GM12864 (cell line): ENCODE results near the gene KLF5.

Source experiments
- DNase-seq: peaks from one replicate; pipeline ENCODE4 v3.0.0-alpha.2; 2011; ENCODE audit warnings: low read depth
- H3K4me3 ChIP-seq: 2 replicates; pipeline ENCODE4 v1.5.1; 2011; ENCODE audit warnings: mild to moderate bottlenecking, low read depth, low read length, control low read depth
- CTCF ChIP-seq: IDR thresholded peaks from 2 replicates; pipeline ENCODE4 v1.5.1; 2011; ENCODE audit warnings: low read depth, mild to moderate bottlenecking, moderate library complexity, low read length, control low read depth, inconsistent platforms; ENCODE audit errors: missing control alignments

The KLF5 gene

GRCh38 chr13:73082471-73082870, 23.7 kb downstream of the KLF5 start:
- no peak for TF ChIP-seq CTCF
- no peak for DNase-seq
- H3K4me3 ChIP-seq = no peak overlapping the region

DNA sequence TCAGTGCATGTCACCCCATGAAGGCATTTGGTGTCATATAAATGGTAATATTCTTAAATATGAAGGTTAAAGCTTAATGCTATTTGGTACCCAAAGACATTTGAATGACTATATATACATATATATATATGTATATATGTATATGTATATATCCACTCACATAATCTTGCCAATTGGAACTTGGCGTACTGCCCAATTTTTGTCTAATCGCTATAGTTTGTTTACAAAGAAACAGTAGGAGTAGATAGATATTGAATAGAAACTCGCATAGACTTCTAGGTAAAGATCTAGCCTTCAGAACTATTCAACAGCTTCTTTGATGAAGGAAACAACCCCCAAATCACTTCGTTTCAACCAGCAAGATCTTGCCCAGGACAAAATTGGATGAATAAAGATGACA, 24.1 kb downstream of the KLF5 start:
- no peak for DNase-seq
- TF ChIP-seq CTCF = no peak
- H3K4me3 ChIP-seq = no peak overlapping the region

- no peak for TF ChIP-seq CTCF
- no peak overlapping the region for H3K4me3 ChIP-seq
- DNase-seq = no peak
Measured at GRCh38 chr13:73088332-73088935, 29.6 kb downstream of the KLF5 start.

DNA sequence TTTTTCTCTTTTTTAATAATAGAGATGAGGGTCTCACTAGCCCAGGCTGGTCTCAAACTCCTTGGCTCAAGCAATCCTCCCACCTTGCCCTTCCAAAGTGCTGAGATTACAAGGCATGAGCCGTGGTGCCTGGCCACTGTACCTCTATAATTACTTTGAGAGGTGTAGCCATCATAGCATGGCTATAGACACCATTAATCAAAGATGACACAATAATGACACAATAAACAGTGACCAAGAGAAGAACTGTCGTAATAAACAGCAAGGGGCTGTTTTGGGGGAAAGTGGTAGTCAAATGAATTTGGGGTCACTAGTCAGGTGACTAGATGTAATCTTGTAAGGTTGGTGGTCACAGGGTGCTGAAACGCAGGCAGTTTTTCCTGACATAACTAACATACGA, 30.4 kb downstream of the KLF5 start:
- H3K4me3 ChIP-seq = no peak overlapping the region
- TF ChIP-seq CTCF = no peak
- no peak for DNase-seq

DNA sequence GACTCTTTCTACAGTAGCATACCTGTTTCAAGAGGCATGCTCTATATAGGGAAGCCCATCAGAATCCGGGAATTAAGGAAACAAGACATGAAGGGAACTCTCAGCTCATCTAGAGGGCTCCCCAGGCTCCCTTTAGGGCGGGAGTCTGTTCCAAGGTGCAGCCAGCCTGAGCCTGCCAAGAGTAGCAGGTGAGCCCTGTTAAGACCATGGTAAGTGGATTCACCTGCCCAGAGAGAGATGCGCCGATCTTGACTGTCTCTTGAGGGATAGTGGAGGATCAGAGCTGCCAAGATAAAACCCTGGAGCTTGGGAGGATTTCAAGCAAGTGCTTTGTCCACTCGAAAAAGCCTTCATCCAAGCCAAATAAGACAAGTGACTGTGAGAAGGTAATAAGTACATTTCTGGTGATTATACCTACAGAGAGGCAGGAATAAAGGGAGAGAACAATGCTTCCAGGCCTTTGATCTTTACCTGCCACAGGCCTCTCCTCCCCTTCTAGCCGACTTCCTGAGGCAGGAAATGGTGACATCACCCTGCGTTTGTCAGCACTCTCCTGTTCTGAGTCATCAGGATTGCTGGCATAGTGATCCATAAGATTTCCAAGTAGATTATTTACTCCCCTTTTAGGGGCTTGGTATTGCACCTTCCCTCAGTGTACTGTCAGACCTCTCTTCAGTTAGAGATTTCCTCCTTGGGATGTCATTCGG, 31.5 kb downstream of the KLF5 start:
- no peak for TF ChIP-seq CTCF
- no peak overlapping the region for H3K4me3 ChIP-seq

GRCh38 chr13:73090823-73091187, 32.0 kb downstream of the KLF5 start:
- no peak overlapping the region for H3K4me3 ChIP-seq
- no peak for TF ChIP-seq CTCF
- DNase-seq = no peak

More for the DNA sequence above, 31.5 kb downstream of the KLF5 start:
- DNase-seq = no peak

DNA sequence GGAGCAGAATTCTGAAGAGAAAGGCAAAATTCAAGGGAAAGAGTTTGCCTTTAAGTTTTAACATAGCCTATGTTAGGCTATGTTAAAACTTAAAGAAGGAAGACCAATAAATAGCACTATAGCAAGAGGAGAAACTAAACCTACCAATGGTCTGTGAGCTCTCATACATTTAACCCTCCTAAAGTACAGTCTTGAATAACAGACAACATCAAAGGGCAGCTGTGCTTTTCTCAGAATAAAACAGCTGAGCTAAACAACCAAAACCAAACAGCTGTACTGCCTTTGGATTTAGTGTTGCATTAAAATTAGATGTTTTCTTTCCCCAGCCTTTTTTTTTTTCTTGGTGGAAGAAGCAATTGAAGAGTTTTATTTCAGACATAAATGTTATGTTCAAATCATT, 34.0 kb downstream of the KLF5 start:
- H3K4me3 ChIP-seq = no peak overlapping the region
- no peak for TF ChIP-seq CTCF
- no peak for DNase-seq
